Panc1 (cell line): ENCODE measurements around the gene PJA1.

Experiments used
- CTCF ChIP-seq: fragments of 450-650 bp; IDR thresholded peaks from 2 replicates; pipeline ENCODE4 v1.5.1; 2017; ENCODE audit warnings: mild to moderate bottlenecking
- REST ChIP-seq, 2 experiments: IDR thresholded peaks; 2 replicates each; pipeline ENCODE4 v1.6.1; 2011 to 2012; ENCODE audit warnings: low read depth in 2 of 2, control low read depth in 1 of 2, low read length in 1 of 2, mild to moderate bottlenecking in 1 of 2, moderate library complexity in 1 of 2; ENCODE audit not compliant: insufficient read depth in 1 of 2

- TF ChIP-seq CTCF, result no peak
- no peak for TF ChIP-seq REST (IDR thresholded peaks at IDR 0.05; ENCODE audit: insufficient read depth in 1 of 2, low read depth in 2 of 2, low read length in 1 of 2)
Observed at GRCh38 chrX:69203638-69204037, 38.4 kb upstream of the PJA1 start.
